Activated T-cell treated with anti-CD3 and anti-CD28 coated beads, Interleukin-2, amount 50 U/mL, for 24 hours (primary cell): ENCODE data around the gene GPC5.
"Not testable (repeated sequence)": the region's sequence is repeated elsewhere in the genome, so short reads cannot be mapped to it uniquely, and the experiment has no call there.

Experiments used
- DNase-seq: peaks from one replicate; pipeline ENCODE4 v3.0.0-alpha.2; 2020
- H3K27ac Mint-ChIP-seq: 2 replicates; pipeline ENCODE4 v1.8.0; 2020; ENCODE audit warnings: mild to moderate bottlenecking, mixed read lengths
- H3K27me3 Mint-ChIP-seq: 2 replicates; pipeline ENCODE4 v1.8.0; 2020; ENCODE audit warnings: mixed read lengths
- H3K36me3 Mint-ChIP-seq: 2 replicates; pipeline ENCODE4 v1.8.0; 2020; ENCODE audit warnings: low read depth, mixed read lengths
- H3K4me1 Mint-ChIP-seq: 2 replicates; pipeline ENCODE4 v1.8.0; 2020; ENCODE audit warnings: low read depth, mixed read lengths
- H3K4me3 Mint-ChIP-seq: 2 replicates; pipeline ENCODE4 v1.8.0; 2020; ENCODE audit warnings: mild to moderate bottlenecking, moderate library complexity, mixed read lengths
- H3K9me3 Mint-ChIP-seq: 2 replicates; pipeline ENCODE4 v1.8.0; 2020; ENCODE audit warnings: mixed read lengths

The GPC5 gene

GRCh38 chr13:91398413-91399188 lies at the start of gene GPC5:
GPC5 (plus strand) TSS chr13:91398621.
- Mint-ChIP-seq H3K4me1 (peaks cover 12% of the 10 kb centered on the region), H3K9me3 (no peaks in the 10 kb centered on the region), H3K27me3 (peaks cover 77% of the 10 kb centered on the region), H3K27ac (no peak within 1 kb of the TSS), H3K4me3 (peak within 1 kb of the TSS; percentile 75), H3K36me3 (no peaks in the 10 kb centered on the region)
- peak; percentile 92 for DNase-seq

- H3K4me1 Mint-ChIP-seq, result peaks cover 49% of the 10 kb centered on the region
- peak overlapping the region; percentile 99 for H3K4me3 Mint-ChIP-seq
- H3K27ac Mint-ChIP-seq, result peak overlapping the region; percentile 99
- H3K9me3 Mint-ChIP-seq, result no peaks in the 10 kb centered on the region
- DNase-seq, result peak; percentile 97
- peaks cover 56% of the 10 kb centered on the region for H3K36me3 Mint-ChIP-seq
- no peaks in the 10 kb centered on the region for H3K27me3 Mint-ChIP-seq
Observed at GRCh38 chr13:91348906-91349435, 49.5 kb upstream of the GPC5 start.

- Mint-ChIP-seq H3K27me3 (no peaks in the 10 kb centered on the region), H3K4me1 (peaks cover 53% of the 10 kb centered on the region), H3K4me3 (peak overlapping the region; percentile 99), H3K9me3 (no peaks in the 10 kb centered on the region), H3K36me3 (peaks cover 68% of the 10 kb centered on the region), H3K27ac (peak overlapping the region; percentile 99)
- DNase-seq, result no peak
Observed at GRCh38 chr13:91349992-91350911, 48.2 kb upstream of the GPC5 start.

- H3K27ac Mint-ChIP-seq, result peak overlapping the region; percentile 99
- no peaks in the 10 kb centered on the region for H3K9me3 Mint-ChIP-seq
- H3K4me3 Mint-ChIP-seq, result peak overlapping the region; percentile 99
- DNase-seq, result no peak
- no peaks in the 10 kb centered on the region for H3K27me3 Mint-ChIP-seq
- H3K36me3 Mint-ChIP-seq, result peaks cover 77% of the 10 kb centered on the region
- peaks cover 55% of the 10 kb centered on the region for H3K4me1 Mint-ChIP-seq
Observed at GRCh38 chr13:91351123-91351522, 47.3 kb upstream of the GPC5 start.

- Mint-ChIP-seq H3K4me3 (peak overlapping the region; percentile 99), H3K27me3 (no peaks in the 10 kb centered on the region), H3K4me1 (peaks cover 57% of the 10 kb centered on the region), H3K9me3 (no peaks in the 10 kb centered on the region), H3K27ac (peak overlapping the region; percentile 99), H3K36me3 (peaks cover 83% of the 10 kb centered on the region)
- DNase-seq, result no peak
Observed at GRCh38 chr13:91351980-91352379, 46.4 kb upstream of the GPC5 start.

GRCh38 chr13:91352891-91353290 lies 45.5 kb upstream of the GPC5 start:
- peak overlapping the region; percentile 83 for H3K27ac Mint-ChIP-seq
- peaks cover 90% of the 10 kb centered on the region for H3K36me3 Mint-ChIP-seq
- H3K4me3 Mint-ChIP-seq, result peak overlapping the region; percentile 99
- not testable (repeated sequence) for H3K9me3 Mint-ChIP-seq, DNase-seq, H3K27me3 Mint-ChIP-seq
- peaks cover 62% of the 10 kb centered on the region for H3K4me1 Mint-ChIP-seq

- Mint-ChIP-seq H3K4me1 (peaks cover 65% of the 10 kb centered on the region), H3K9me3 (no peaks in the 10 kb centered on the region), H3K27ac (peak overlapping the region; percentile 83), H3K36me3 (peaks cover 95% of the 10 kb centered on the region), H3K4me3 (peak overlapping the region; percentile 99), H3K27me3 (no peaks in the 10 kb centered on the region)
- no peak for DNase-seq
Observed at GRCh38 chr13:91353494-91353893, 44.9 kb upstream of the GPC5 start.

- H3K27me3 Mint-ChIP-seq, result no peaks in the 10 kb centered on the region
- peak overlapping the region; percentile 12 for H3K4me3 Mint-ChIP-seq
- no peaks in the 10 kb centered on the region for H3K9me3 Mint-ChIP-seq
- H3K36me3 Mint-ChIP-seq, result peaks cover 83% of the 10 kb centered on the region
- H3K4me1 Mint-ChIP-seq, result peaks cover 65% of the 10 kb centered on the region
- DNase-seq, result no peak
- H3K27ac Mint-ChIP-seq, result peak overlapping the region; percentile 66
Observed at GRCh38 chr13:91355099-91355825, 43.2 kb upstream of the GPC5 start.

- no peak for DNase-seq
- Mint-ChIP-seq H3K27me3 (no peaks in the 10 kb centered on the region), H3K27ac (peak overlapping the region; percentile 30)
Observed at GRCh38 chr13:91355826-91356710, 42.4 kb upstream of the GPC5 start.

GRCh38 chr13:91356919-91357612 lies 41.4 kb upstream of the GPC5 start:
- Mint-ChIP-seq H3K27ac (peak overlapping the region; percentile 51), H3K4me3 (no peak overlapping the region), H3K36me3 (peaks cover 78% of the 10 kb centered on the region), H3K4me1 (peaks cover 50% of the 10 kb centered on the region), H3K27me3 (no peaks in the 10 kb centered on the region), H3K9me3 (no peaks in the 10 kb centered on the region)
- DNase-seq, result no peak

More at GRCh38 chr13:91355826-91356710, 42.4 kb upstream of the GPC5 start:
- Mint-ChIP-seq H3K36me3 (peaks cover 81% of the 10 kb centered on the region), H3K4me1 (peaks cover 60% of the 10 kb centered on the region), H3K9me3 (no peaks in the 10 kb centered on the region), H3K4me3 (no peak overlapping the region)

GRCh38 chr13:91357613-91358386 lies 40.6 kb upstream of the GPC5 start:
- H3K4me3 Mint-ChIP-seq, result no peak overlapping the region
- H3K36me3 Mint-ChIP-seq, result peaks cover 72% of the 10 kb centered on the region
- peak overlapping the region; percentile 51 for H3K27ac Mint-ChIP-seq
- H3K4me1 Mint-ChIP-seq, result peaks cover 44% of the 10 kb centered on the region
- no peak for DNase-seq
- H3K27me3 Mint-ChIP-seq, result no peaks in the 10 kb centered on the region
- H3K9me3 Mint-ChIP-seq, result no peaks in the 10 kb centered on the region

GRCh38 chr13:91358387-91358782 lies 40.0 kb upstream of the GPC5 start:
- H3K4me3 Mint-ChIP-seq, result no peak overlapping the region

More at GRCh38 chr13:91358387-91358782, 40.0 kb upstream of the GPC5 start:
- H3K27me3 Mint-ChIP-seq, result no peaks in the 10 kb centered on the region
- H3K27ac Mint-ChIP-seq, result peak overlapping the region; percentile 31
- DNase-seq, result no peak
- peaks cover 67% of the 10 kb centered on the region for H3K36me3 Mint-ChIP-seq
- H3K9me3 Mint-ChIP-seq, result no peaks in the 10 kb centered on the region
- H3K4me1 Mint-ChIP-seq, result peaks cover 40% of the 10 kb centered on the region
